VCaP (cell line): ENCODE data around the gene PANK3.
"Not testable (repeated sequence)": the region's sequence is repeated elsewhere in the genome, so short reads cannot be mapped to it uniquely, and the experiment has no call there.

ENCODE experiments used
- H3K27ac ChIP-seq: fragments of 450-650 bp; 2 replicates; pipeline ENCODE4 v1.5.1; 2017
- CTCF ChIP-seq: fragments of 450-650 bp; conservative IDR thresholded peaks from 2 replicates; pipeline ENCODE4 v1.5.1; 2017; ENCODE audit warnings: mild to moderate bottlenecking, moderate library complexity

The PANK3 gene

GRCh38 chr5:168550656-168551055 is 28.5 kb downstream of the PANK3 start:
- no peak overlapping the region for H3K27ac ChIP-seq
- TF ChIP-seq CTCF, result no peak

- TF ChIP-seq CTCF, result no peak
These were observed 29.6 kb downstream of the PANK3 start for GRCh38 chr5:168549554-168549953.

GRCh38 chr5:168537176-168537575 is 42.0 kb downstream of the PANK3 start:
- no peak for TF ChIP-seq CTCF

More at GRCh38 chr5:168549554-168549953, 29.6 kb downstream of the PANK3 start:
- no peak overlapping the region for H3K27ac ChIP-seq

GRCh38 chr5:168534351-168534750 is 44.8 kb downstream of the PANK3 start:
- not testable (repeated sequence) for H3K27ac ChIP-seq

More at GRCh38 chr5:168537176-168537575, 42.0 kb downstream of the PANK3 start:
- H3K27ac ChIP-seq, result no peak overlapping the region

GRCh38 chr5:168531987-168532864 is 46.9 kb downstream of the PANK3 start:
- no peak for TF ChIP-seq CTCF
- no peak overlapping the region for H3K27ac ChIP-seq

- no peak overlapping the region for H3K27ac ChIP-seq
- no peak for TF ChIP-seq CTCF
These were observed 48.0 kb downstream of the PANK3 start for GRCh38 chr5:168531191-168531590.

GRCh38 chr5:168530621-168531150 is 48.5 kb downstream of the PANK3 start:
- TF ChIP-seq CTCF, result no peak
- no peak overlapping the region for H3K27ac ChIP-seq
